Measurements from ENCODE around the gene COIL.
A peak's percentile ranks its signal among the peaks of the same experiment; 100 is the strongest.
"Not testable (repeated sequence)": the region's sequence is repeated elsewhere in the genome, so short reads cannot be mapped to it uniquely, and the experiment has no call there.

COIL gene

GRCh38 chr17:56994009-56994792 lies 33.4 kb upstream of the COIL start:
- FAIRE-seq (no peak), DNase-seq (ENCODE audit: insufficient read length) (no peak)
- TF ChIP-seq POLR2A (IDR thresholded peaks at IDR 0.05; ENCODE audit: low read depth, low read length): no peak
- no peak for TF ChIP-seq POLR2AphosphoS5 (IDR thresholded peaks at IDR 0.05; ENCODE audit: low read depth, low read length)
- no peak for TF ChIP-seq TAF1 (IDR thresholded peaks at IDR 0.05; ENCODE audit: borderline replicate concordance, low read depth, low read length)

GRCh38 chr17:56992364-56992763 lies 31.5 kb upstream of the COIL start:
- no peak for FAIRE-seq
- no peak for DNase-seq (ENCODE audit: insufficient read length)
- no peak for TF ChIP-seq TAF1 (IDR thresholded peaks at IDR 0.05; ENCODE audit: borderline replicate concordance, low read depth, low read length)
- TF ChIP-seq POLR2A (IDR thresholded peaks at IDR 0.05; ENCODE audit: low read depth, low read length): no peak
- no peak for TF ChIP-seq POLR2AphosphoS5 (IDR thresholded peaks at IDR 0.05; ENCODE audit: low read depth, low read length)

GRCh38 chr17:56988901-56989572 lies 28.2 kb upstream of the COIL start:
- TF ChIP-seq POLR2AphosphoS5 (IDR thresholded peaks at IDR 0.05; ENCODE audit: low read depth, low read length) (no peak), POLR2A (IDR thresholded peaks at IDR 0.05; ENCODE audit: low read depth, low read length) (no peak), TAF1 (IDR thresholded peaks at IDR 0.05; ENCODE audit: borderline replicate concordance, low read depth, low read length) (no peak)
- FAIRE-seq: no peak
- DNase-seq (ENCODE audit: insufficient read length): no peak

- no peak for FAIRE-seq
Observed at GRCh38 chr17:56987283-56987834, 26.5 kb upstream of the COIL start.

GRCh38 chr17:56985371-56986162 lies 24.7 kb upstream of the COIL start:
- FAIRE-seq: no peak

More at GRCh38 chr17:56987283-56987834, 26.5 kb upstream of the COIL start:
- TF ChIP-seq POLR2A (IDR thresholded peaks at IDR 0.05; ENCODE audit: low read depth, low read length): no peak
- TF ChIP-seq TAF1 (IDR thresholded peaks at IDR 0.05; ENCODE audit: borderline replicate concordance, low read depth, low read length): no peak
- no peak for TF ChIP-seq POLR2AphosphoS5 (IDR thresholded peaks at IDR 0.05; ENCODE audit: low read depth, low read length)
- no peak for DNase-seq (ENCODE audit: insufficient read length)

GRCh38 chr17:56983366-56983765 lies 22.5 kb upstream of the COIL start:
- no peak for DNase-seq (ENCODE audit: insufficient read length)
- no peak for FAIRE-seq
- TF ChIP-seq POLR2A (IDR thresholded peaks at IDR 0.05; ENCODE audit: low read depth, low read length) (no peak), TAF1 (IDR thresholded peaks at IDR 0.05; ENCODE audit: borderline replicate concordance, low read depth, low read length) (no peak), POLR2AphosphoS5 (IDR thresholded peaks at IDR 0.05; ENCODE audit: low read depth, low read length) (no peak)

More at GRCh38 chr17:56985371-56986162, 24.7 kb upstream of the COIL start:
- no peak for DNase-seq (ENCODE audit: insufficient read length)
- TF ChIP-seq POLR2A (IDR thresholded peaks at IDR 0.05; ENCODE audit: low read depth, low read length) (no peak), POLR2AphosphoS5 (IDR thresholded peaks at IDR 0.05; ENCODE audit: low read depth, low read length) (no peak), TAF1 (IDR thresholded peaks at IDR 0.05; ENCODE audit: borderline replicate concordance, low read depth, low read length) (no peak)

GRCh38 chr17:56982312-56982711 lies 21.5 kb upstream of the COIL start:
- no peak for DNase-seq (ENCODE audit: insufficient read length)
- FAIRE-seq: no peak
- TF ChIP-seq POLR2A (IDR thresholded peaks at IDR 0.05; ENCODE audit: low read depth, low read length) (no peak), TAF1 (IDR thresholded peaks at IDR 0.05; ENCODE audit: borderline replicate concordance, low read depth, low read length) (no peak), POLR2AphosphoS5 (IDR thresholded peaks at IDR 0.05; ENCODE audit: low read depth, low read length) (no peak)

- FAIRE-seq; DNase-seq (ENCODE audit: insufficient read length): not testable (repeated sequence)
Observed at GRCh38 chr17:56980526-56980925, 19.7 kb upstream of the COIL start.

GRCh38 chr17:56979091-56979480 lies 18.2 kb upstream of the COIL start:
- DNase-seq (ENCODE audit: insufficient read length): no peak
- no peak for FAIRE-seq
- TF ChIP-seq POLR2A (IDR thresholded peaks at IDR 0.05; ENCODE audit: low read depth, low read length): no peak
- TF ChIP-seq TAF1 (IDR thresholded peaks at IDR 0.05; ENCODE audit: borderline replicate concordance, low read depth, low read length): no peak
- TF ChIP-seq POLR2AphosphoS5 (IDR thresholded peaks at IDR 0.05; ENCODE audit: low read depth, low read length): no peak

- TF ChIP-seq POLR2AphosphoS5 (IDR thresholded peaks at IDR 0.05; ENCODE audit: low read depth, low read length): no peak
- TF ChIP-seq TAF1 (IDR thresholded peaks at IDR 0.05; ENCODE audit: borderline replicate concordance, low read depth, low read length): no peak
- TF ChIP-seq POLR2A (IDR thresholded peaks at IDR 0.05; ENCODE audit: low read depth, low read length): no peak
- FAIRE-seq: peak; percentile 30
- no peak for DNase-seq (ENCODE audit: insufficient read length)
Observed at GRCh38 chr17:56978441-56979090, 17.7 kb upstream of the COIL start.
